Large intestine (tissue), 12 donors: ENCODE results near the gene ZNF664. TPM values are rescaled to one million over a fixed set of nuclear protein-coding genes. Genes with fewer than 3 reads are reported as not detected.

Source experiments
- DNase-seq, 2 donors: peaks; one replicate each; pipeline versions ENCODE4 v3.0.0 to v3.0.0-alpha.2; 2013
- H3K27ac ChIP-seq: one replicate; pipeline ENCODE4 v1.5.1; 2013; ENCODE audit warnings: low read length
- H3K27me3 ChIP-seq: 2 replicates; pipeline ENCODE4 v1.6.1; 2013; ENCODE audit warnings: low read length; ENCODE audit not compliant: control insufficient read depth, insufficient read depth
- H3K36me3 ChIP-seq: 2 replicates; pipeline ENCODE4 v1.6.1; 2013; ENCODE audit warnings: low read length; ENCODE audit not compliant: control insufficient read depth, insufficient read depth
- H3K4me1 ChIP-seq: one replicate; pipeline ENCODE4 v1.6.1; 2013; ENCODE audit warnings: low read length; ENCODE audit not compliant: control insufficient read depth, insufficient read depth
- H3K4me3 ChIP-seq: one replicate; pipeline ENCODE4 v1.5.1; 2013; ENCODE audit warnings: low read length
- H3K9me3 ChIP-seq: one replicate; pipeline ENCODE4 v1.6.1; 2013; ENCODE audit warnings: mild to moderate bottlenecking, low read depth, low read length, moderate library complexity; ENCODE audit not compliant: control insufficient read depth
- WGBS: methylation state at CpG from one replicate; pipeline ENCODE4 v1.1.5; 2013; ENCODE audit warnings: low lambda C conversion rate; ENCODE audit not compliant: insufficient coverage; 5-methylcytosine and 5-hydroxymethylcytosine counted together
- long read RNA-seq, 11 donors: transcript quantifications; one replicate each; lab custom pipeline, GENCODE V29; 2026
- polyA plus RNA-seq: library from polyadenylated mRNA; unstranded; fragments of 120-200 nt; gene quantifications from one replicate; pipeline ENCODE4 v1.2.1, GENCODE V29; 2013

ZNF664 gene
- 138 TPM for polyA plus RNA-seq
- long read RNA-seq, donor 1, full-length matches to known transcripts, result 15 of 15 reads
- long read RNA-seq, donor 1, partial matches to known transcripts, result 0 of 15 reads
- long read RNA-seq, donor 1, other reads (novel, unspliced or antisense), result 0 of 15 reads
- long read RNA-seq, donor 2, full-length matches to known transcripts, result 28 of 70 reads
- long read RNA-seq, donor 2, partial matches to known transcripts, result 34 of 70 reads
- long read RNA-seq, donor 2, other reads (novel, unspliced or antisense), result 8 of 70 reads
- long read RNA-seq, donor 3, result 0 reads
- long read RNA-seq, donor 4, full-length matches to known transcripts, result 11 of 11 reads
- long read RNA-seq, donor 4, partial matches to known transcripts, result 0 of 11 reads
- long read RNA-seq, donor 4, other reads (novel, unspliced or antisense), result 0 of 11 reads
- long read RNA-seq, donor 5, full-length matches to known transcripts, result 14 of 25 reads
- long read RNA-seq, donor 5, partial matches to known transcripts, result 11 of 25 reads
- long read RNA-seq, donor 5, other reads (novel, unspliced or antisense), result 0 of 25 reads
- long read RNA-seq, donor 6, full-length matches to known transcripts, result 44 of 58 reads
- long read RNA-seq, donor 6, partial matches to known transcripts, result 6 of 58 reads
- long read RNA-seq, donor 6, other reads (novel, unspliced or antisense), result 8 of 58 reads
- long read RNA-seq, donor 7, full-length matches to known transcripts, result 13 of 24 reads
- long read RNA-seq, donor 7, partial matches to known transcripts, result 5 of 24 reads
- long read RNA-seq, donor 7, other reads (novel, unspliced or antisense), result 6 of 24 reads
- long read RNA-seq, donor 8, full-length matches to known transcripts, result 54 of 81 reads
- long read RNA-seq, donor 8, partial matches to known transcripts, result 17 of 81 reads
- long read RNA-seq, donor 8, other reads (novel, unspliced or antisense), result 10 of 81 reads
- long read RNA-seq, donor 9, full-length matches to known transcripts, result 33 of 47 reads
- long read RNA-seq, donor 9, partial matches to known transcripts, result 14 of 47 reads
- long read RNA-seq, donor 9, other reads (novel, unspliced or antisense), result 0 of 47 reads
- long read RNA-seq, donor 10, full-length matches to known transcripts, result 32 of 48 reads
- long read RNA-seq, donor 10, partial matches to known transcripts, result 9 of 48 reads
- long read RNA-seq, donor 10, other reads (novel, unspliced or antisense), result 7 of 48 reads
- long read RNA-seq, donor 11, full-length matches to known transcripts, result 19 of 19 reads
- long read RNA-seq, donor 11, partial matches to known transcripts, result 0 of 19 reads
- long read RNA-seq, donor 11, other reads (novel, unspliced or antisense), result 0 of 19 reads

GRCh38 chr12:123972457-123973401, at the start of gene ZNF664, which contains the start of gene CCDC92:
TSS of gene ZNF664 (plus strand) at chr12:123973215. CDS start at chr12:124012145, 38,930 bp downstream.
TSS of gene CCDC92 (minus strand) at chr12:123972831. CDS start at chr12:123944305, 28,526 bp downstream.
- Histone ChIP-seq H3K27me3 (no peaks in the 10 kb centered on the region), H3K27ac (peak within 1 kb of the TSS; percentile 87), H3K4me3 (peak within 1 kb of the TSS; percentile 63), H3K9me3 (no peaks in the 10 kb centered on the region), H3K4me1 (peaks cover 3% of the 10 kb centered on the region), H3K36me3 (peaks cover 14% of the 10 kb centered on the region)
- DNase-seq, result peak; percentile 96 to 98
- WGBS, result no CpG with 5 or more reads among the region's 138 CpGs

DNA sequence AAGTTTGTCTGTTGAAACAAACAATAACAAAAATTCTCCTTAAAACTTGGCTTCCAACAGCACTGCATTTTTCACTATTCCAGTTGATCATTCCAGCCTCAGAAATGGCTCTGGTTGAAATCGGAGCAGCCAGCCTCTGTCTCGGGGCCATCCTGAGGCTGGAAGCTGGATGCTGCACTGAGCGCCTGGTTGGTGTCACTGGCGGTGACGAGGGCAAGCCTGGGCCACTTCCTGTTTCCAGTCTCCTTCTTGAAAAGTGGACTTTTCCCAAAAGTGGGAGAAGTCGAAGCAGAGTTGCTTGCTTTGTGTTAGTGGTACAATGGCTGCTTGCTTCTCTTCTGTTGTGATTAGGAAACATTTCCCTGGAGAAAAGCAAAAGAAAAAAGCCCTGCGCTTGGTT, 49.1 kb upstream of the ZNF664 start:
- Histone ChIP-seq H3K9me3 (no peaks in the 10 kb centered on the region), H3K27ac (no peak overlapping the region), H3K36me3 (no peaks in the 10 kb centered on the region), H3K4me1 (no peaks in the 10 kb centered on the region), H3K4me3 (no peak overlapping the region), H3K27me3 (no peaks in the 10 kb centered on the region)
- no CpG with 5 or more reads among the region's 7 CpGs for WGBS
- DNase-seq, result no peak

DNA sequence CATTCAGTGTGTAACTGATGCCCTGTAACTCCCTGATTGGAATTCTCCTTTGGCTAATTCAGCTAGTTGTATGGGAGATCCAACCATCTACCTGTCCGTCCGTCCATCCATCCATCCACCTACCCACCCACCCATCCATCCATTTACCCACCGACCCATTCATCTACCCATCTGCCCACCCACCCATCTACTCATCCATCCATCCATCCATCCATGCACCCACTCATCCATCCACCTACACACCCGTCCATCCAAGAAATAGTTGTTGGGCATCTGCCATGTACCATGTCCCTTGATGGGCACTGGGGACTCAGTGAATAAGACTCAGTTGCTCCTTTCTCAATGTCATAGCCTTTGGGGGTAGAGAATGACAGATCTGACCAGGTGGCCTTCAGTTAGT, 48.5 kb upstream of the ZNF664 start:
- Histone ChIP-seq H3K4me3 (no peak overlapping the region), H3K27me3 (no peaks in the 10 kb centered on the region), H3K27ac (no peak overlapping the region), H3K4me1 (no peaks in the 10 kb centered on the region), H3K36me3 (no peaks in the 10 kb centered on the region), H3K9me3 (no peaks in the 10 kb centered on the region)
- DNase-seq, result no peak
- WGBS, result no CpG with 5 or more reads among the region's 4 CpGs

GRCh38 chr12:123928274-123928865, 44.6 kb upstream of the ZNF664 start:
- no peaks in the 10 kb centered on the region for H3K9me3 ChIP-seq
- H3K4me3 ChIP-seq, result no peak overlapping the region
- no peaks in the 10 kb centered on the region for H3K27me3 ChIP-seq
- H3K27ac ChIP-seq, result no peak overlapping the region
- DNase-seq, result no peak
- H3K4me1 ChIP-seq, result no peaks in the 10 kb centered on the region
- WGBS, result no CpG with 5 or more reads among the region's 15 CpGs
- no peaks in the 10 kb centered on the region for H3K36me3 ChIP-seq

GRCh38 chr12:123928897-123929296, 44.1 kb upstream of the ZNF664 start:
- H3K36me3 ChIP-seq, result no peaks in the 10 kb centered on the region
- no peaks in the 10 kb centered on the region for H3K9me3 ChIP-seq
- WGBS, result no CpG with 5 or more reads among the region's 7 CpGs
- H3K27ac ChIP-seq, result no peak overlapping the region
- H3K27me3 ChIP-seq, result no peaks in the 10 kb centered on the region
- no peak overlapping the region for H3K4me3 ChIP-seq
- no peaks in the 10 kb centered on the region for H3K4me1 ChIP-seq
- DNase-seq, result no peak

- Histone ChIP-seq H3K9me3 (no peaks in the 10 kb centered on the region), H3K27ac (no peak overlapping the region), H3K36me3 (no peaks in the 10 kb centered on the region), H3K27me3 (no peaks in the 10 kb centered on the region), H3K4me3 (no peak overlapping the region), H3K4me1 (no peaks in the 10 kb centered on the region)
- DNase-seq, result no peak
- 100% methylated on average over 1 of the region's 9 CpGs for WGBS
Observed at GRCh38 chr12:123929946-123930583, 43.0 kb upstream of the ZNF664 start.

- DNase-seq, result no peak
- 93% methylated on average over 3 of the region's 14 CpGs for WGBS
- H3K27me3 ChIP-seq, result no peaks in the 10 kb centered on the region
- H3K4me3 ChIP-seq, result no peak overlapping the region
- H3K9me3 ChIP-seq, result peaks cover under 1% of the 10 kb centered on the region
- peaks cover 12% of the 10 kb centered on the region for H3K36me3 ChIP-seq
- H3K27ac ChIP-seq, result no peak overlapping the region
- no peaks in the 10 kb centered on the region for H3K4me1 ChIP-seq
Observed at GRCh38 chr12:123931686-123932321, 41.2 kb upstream of the ZNF664 start.

DNA sequence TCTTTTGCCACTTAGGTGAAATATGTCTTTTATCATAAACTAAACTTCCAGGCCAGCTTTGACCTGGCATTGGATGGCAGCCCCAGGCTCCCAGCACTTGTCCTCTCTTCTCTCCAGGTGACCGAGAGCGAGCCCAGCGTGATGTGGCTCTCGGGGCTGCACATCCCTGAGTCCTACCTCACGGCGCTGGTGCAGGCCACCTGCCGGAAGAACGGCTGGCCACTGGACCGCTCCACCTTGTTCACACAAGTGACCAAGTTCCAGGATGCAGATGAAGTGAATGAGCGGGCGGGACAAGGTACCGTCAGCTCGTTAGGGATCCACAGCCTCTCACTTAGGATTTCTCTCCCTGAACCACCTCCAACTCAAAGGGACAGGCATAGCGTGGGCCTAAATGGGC, 39.8 kb upstream of the ZNF664 start:
- peaks cover 4% of the 10 kb centered on the region for H3K9me3 ChIP-seq
- H3K4me1 ChIP-seq, result no peaks in the 10 kb centered on the region
- no peak overlapping the region for H3K27ac ChIP-seq
- no peak overlapping the region for H3K4me3 ChIP-seq
- H3K27me3 ChIP-seq, result no peaks in the 10 kb centered on the region
- no peak for DNase-seq
- H3K36me3 ChIP-seq, result peaks cover 21% of the 10 kb centered on the region
- no CpG with 5 or more reads among the region's 14 CpGs for WGBS
